ENCODE data around the gene RABGEF1. TPM values are rescaled to one million over a fixed set of nuclear protein-coding genes. Genes with fewer than 3 reads are reported as not detected.
"Not testable (repeated sequence)": the region's sequence is repeated elsewhere in the genome, so short reads cannot be mapped to it uniquely, and the experiment has no call there.

The RABGEF1 gene
- total and polyA plus RNA-seq, 8 donors = 7.9 to 17.6 (median 13.6) TPM

DNA sequence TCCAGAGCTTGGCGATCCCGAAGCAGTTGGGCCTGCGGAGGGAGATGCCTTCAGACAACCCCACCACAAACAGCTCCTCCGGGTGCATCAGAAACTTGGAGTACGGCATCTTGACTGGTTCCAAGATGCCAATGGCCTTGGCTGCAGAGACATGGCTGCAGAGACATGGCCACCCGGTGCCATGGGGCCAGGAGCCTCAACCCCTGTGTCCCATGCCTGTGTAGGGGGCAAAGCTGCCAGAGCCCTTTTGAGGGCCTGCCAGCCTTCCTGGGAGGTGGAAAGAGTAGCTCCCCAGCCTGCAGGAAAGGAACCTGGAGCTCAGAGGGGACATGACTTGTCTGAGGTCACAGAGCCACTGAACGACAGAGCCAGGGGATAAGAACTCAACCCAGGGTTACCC is 83.5 kb downstream of the RABGEF1 start:
- Histone ChIP-seq H3K4me1 (no peaks in the 10 kb centered on the region), H3K27me3 (no peaks in the 10 kb centered on the region), H3K27ac (no peak overlapping the region), H3K36me3 (no peaks in the 10 kb centered on the region), H3K9me3 (no peaks in the 10 kb centered on the region), H3K4me3 (no peak overlapping the region)
- 87 to 93% methylated on average over 7 of the region's 7 CpGs for WGBS, 2 donors
- intact Hi-C loops (cut with DNase I) = no loop called here
- TF ChIP-seq, protein P1, sequence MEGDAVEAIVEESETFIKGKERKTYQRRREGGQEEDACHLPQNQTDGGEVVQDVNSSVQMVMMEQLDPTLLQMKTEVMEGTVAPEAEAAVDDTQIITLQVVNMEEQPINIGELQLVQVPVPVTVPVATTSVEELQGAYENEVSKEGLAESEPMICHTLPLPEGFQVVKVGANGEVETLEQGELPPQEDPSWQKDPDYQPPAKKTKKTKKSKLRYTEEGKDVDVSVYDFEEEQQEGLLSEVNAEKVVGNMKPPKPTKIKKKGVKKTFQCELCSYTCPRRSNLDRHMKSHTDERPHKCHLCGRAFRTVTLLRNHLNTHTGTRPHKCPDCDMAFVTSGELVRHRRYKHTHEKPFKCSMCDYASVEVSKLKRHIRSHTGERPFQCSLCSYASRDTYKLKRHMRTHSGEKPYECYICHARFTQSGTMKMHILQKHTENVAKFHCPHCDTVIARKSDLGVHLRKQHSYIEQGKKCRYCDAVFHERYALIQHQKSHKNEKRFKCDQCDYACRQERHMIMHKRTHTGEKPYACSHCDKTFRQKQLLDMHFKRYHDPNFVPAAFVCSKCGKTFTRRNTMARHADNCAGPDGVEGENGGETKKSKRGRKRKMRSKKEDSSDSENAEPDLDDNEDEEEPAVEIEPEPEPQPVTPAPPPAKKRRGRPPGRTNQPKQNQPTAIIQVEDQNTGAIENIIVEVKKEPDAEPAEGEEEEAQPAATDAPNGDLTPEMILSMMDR (IDR thresholded peaks at IDR 0.05) = no peak
- ATAC-seq = no peak
- no peak for FAIRE-seq
- no peak for DNase-seq

DNA sequence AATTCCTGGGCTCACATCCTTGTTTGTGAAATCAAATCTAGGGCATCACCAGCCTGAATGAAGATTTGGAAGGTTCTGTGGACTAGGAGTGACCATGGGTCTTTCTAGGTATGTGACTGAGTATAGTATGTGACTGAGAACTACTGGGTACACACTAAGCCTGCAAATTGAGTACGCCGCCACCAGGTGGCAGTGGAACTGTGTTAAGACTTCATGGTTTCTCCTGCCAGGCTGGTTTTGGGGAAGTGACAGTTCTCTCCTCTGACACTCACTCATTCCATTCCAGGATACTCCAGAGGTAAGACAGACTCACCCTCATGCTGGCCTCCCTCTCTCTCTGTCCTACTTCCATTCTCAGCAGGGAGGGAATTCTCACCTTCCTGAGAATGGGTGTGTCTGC is 85.0 kb downstream of the RABGEF1 start:
- H3K9me3 ChIP-seq; H3K27me3 ChIP-seq; FAIRE-seq; H3K27ac ChIP-seq; H3K4me1 ChIP-seq; H3K4me3 ChIP-seq; intact Hi-C loops (cut with DNase I); DNase-seq; H3K36me3 ChIP-seq: not testable (repeated sequence)
- 50 to 52% methylated on average over 2 of the region's 2 CpGs for WGBS, 2 donors
- peak in 2 of 4 donors; percentile 30 to 31 for ATAC-seq

DNA sequence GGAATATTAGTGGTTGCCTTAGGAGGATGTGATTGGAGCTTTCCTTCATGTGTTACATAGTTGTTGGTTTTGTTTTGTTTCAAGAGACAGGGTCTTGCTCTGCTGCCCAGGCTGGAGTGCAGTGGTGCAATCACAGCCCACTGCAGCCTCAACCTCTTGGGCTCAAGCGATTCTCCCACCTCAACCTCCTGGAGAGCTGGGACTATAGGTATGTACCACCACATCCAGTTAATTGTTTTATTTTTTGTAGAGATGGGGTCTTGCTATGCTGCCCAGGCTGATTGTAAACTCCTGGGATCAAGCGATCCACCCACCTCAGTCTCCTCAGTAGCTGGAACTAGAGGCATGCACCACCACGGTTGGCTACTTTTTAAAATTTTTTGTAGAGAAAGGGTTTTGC is 86.1 kb downstream of the RABGEF1 start:
- no peak for FAIRE-seq
- H3K27me3 ChIP-seq = no peaks in the 10 kb centered on the region
- no peaks in the 10 kb centered on the region for H3K4me1 ChIP-seq
- intact Hi-C loops (cut with DNase I) = no loop called here
- DNase-seq = no peak
- no peak overlapping the region for H3K27ac ChIP-seq
- H3K4me3 ChIP-seq = no peak overlapping the region
- TF ChIP-seq, protein P1 (IDR thresholded peaks at IDR 0.05) = no peak
- no peaks in the 10 kb centered on the region for H3K9me3 ChIP-seq
- 84 to 96% methylated on average over 3 of the region's 3 CpGs for WGBS, 2 donors
- no peak for ATAC-seq
- H3K36me3 ChIP-seq = no peaks in the 10 kb centered on the region

DNA sequence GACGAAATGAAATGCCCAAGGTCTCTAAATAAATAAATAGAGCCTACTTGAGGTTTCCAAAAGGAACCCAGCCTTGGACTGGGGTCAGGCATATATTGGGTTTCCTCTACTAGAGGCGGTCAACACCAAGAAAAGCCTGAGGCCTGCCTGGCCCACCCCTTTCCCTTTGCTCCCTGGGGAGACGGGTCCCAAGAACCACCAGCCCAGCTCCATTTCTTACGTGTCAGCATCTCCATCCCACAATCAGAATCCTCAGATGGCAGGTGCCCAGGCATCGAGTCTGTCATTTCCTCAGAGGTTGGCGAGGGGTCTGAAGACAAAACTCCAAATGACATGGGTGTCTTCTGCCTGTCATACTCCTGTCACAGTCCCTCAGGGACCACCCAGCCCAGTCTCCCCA is 90.4 kb downstream of the RABGEF1 start:
- H3K36me3 ChIP-seq; H3K9me3 ChIP-seq; H3K27ac ChIP-seq; intact Hi-C loops (cut with DNase I); H3K27me3 ChIP-seq; ATAC-seq; H3K4me1 ChIP-seq; DNase-seq; H3K4me3 ChIP-seq; FAIRE-seq: not testable (repeated sequence)
- WGBS, 2 donors = 78 to 84% methylated on average over 6 of the region's 6 CpGs

DNA sequence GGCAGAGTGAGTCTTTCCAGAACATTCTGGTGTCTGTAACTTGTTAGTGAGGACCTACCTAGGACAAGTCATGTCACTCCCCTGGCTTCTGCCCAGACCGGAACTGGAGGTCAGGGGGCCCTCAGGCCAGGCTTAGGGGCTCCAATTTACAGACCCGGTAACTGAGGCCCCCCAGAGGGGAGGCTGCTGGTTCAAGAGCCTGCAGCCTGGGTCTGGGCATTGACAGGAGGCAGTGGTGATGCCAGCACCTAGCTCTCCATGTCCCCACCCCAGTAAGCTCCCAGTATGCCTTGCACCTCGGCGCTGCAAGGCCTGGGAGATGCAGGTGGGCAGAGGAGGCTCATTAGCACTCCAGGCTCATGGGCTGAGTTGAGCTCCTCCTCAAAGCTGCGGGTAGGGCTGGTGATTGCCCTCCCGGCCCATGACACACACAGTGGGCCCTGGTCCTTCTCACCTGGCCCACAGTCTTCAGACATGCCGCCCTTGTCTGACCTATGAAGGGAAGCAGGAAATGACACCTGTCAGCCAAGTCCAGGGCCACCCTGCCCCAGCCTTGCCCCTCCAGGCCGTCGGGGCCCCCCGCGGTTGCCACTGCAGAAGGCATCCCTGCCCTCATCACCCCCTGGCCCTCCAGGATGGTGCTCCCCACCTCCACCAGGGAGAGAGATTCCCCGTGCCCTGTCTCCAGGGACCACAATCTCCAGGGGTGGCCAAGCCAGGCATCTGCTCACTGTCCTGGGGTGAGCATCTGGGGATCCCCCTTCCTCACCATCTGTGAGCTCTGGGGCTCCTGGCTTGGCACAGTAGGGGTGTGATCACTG is 92.2 kb downstream of the RABGEF1 start:
- Histone ChIP-seq H3K27me3 (no peaks in the 10 kb centered on the region), H3K4me3 (no peak overlapping the region), H3K36me3 (no peaks in the 10 kb centered on the region), H3K9me3 (no peaks in the 10 kb centered on the region), H3K4me1 (no peaks in the 10 kb centered on the region), H3K27ac (no peak overlapping the region)
- intact Hi-C loops (cut with DNase I) = no loop called here
- FAIRE-seq (no peak), DNase-seq (peak in 1 of 6 donors; percentile 47), ATAC-seq (no peak)
- 79 to 81% methylated on average over 12 of the region's 12 CpGs for WGBS, 2 donors
- TF ChIP-seq, protein P1 (IDR thresholded peaks at IDR 0.05) = no peak

DNA sequence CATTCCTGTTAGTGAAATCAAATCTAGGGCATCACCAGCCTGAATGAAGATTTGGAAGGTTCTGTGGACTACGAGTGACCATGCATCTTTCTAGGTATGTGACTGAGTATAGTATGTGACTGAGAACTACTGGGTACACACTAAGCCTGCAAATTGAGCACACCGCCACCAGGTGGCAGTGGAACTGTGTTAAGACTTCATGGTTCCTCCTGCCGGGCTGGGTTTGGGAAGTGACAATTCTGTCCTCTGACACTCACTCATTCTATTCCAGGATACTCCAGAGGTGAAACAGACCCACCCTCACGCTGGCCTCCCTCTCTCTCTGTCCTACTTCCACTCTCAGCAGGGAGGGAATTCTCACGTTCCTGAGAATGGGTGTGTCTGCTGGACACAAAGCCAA is 96.5 kb downstream of the RABGEF1 start:
- H3K4me1 ChIP-seq = no peaks in the 10 kb centered on the region
- no peaks in the 10 kb centered on the region for H3K36me3 ChIP-seq
- 45 to 48% methylated on average over 5 of the region's 5 CpGs for WGBS, 2 donors
- no peaks in the 10 kb centered on the region for H3K9me3 ChIP-seq
- H3K4me3 ChIP-seq = no peak overlapping the region
- TF ChIP-seq, protein P1 (IDR thresholded peaks at IDR 0.05) = no peak
- intact Hi-C loops (cut with DNase I) = no loop called here
- DNase-seq = no peak
- H3K27me3 ChIP-seq = no peaks in the 10 kb centered on the region
- H3K27ac ChIP-seq = no peak overlapping the region
- FAIRE-seq = no peak
- peak in 1 of 4 donors; percentile 48 for ATAC-seq
